Measurements from ENCODE around the gene BAZ2B. TPM values are rescaled to one million over a fixed set of nuclear protein-coding genes. Genes with fewer than 3 reads are reported as not detected.
"Not testable (repeated sequence)": the region's sequence is repeated elsewhere in the genome, so short reads cannot be mapped to it uniquely, and the experiment has no call there.

The BAZ2B gene
- polyA plus RNA-seq, 1 donor from 2014 or later = 150 TPM

- TF ChIP-seq SMC3 (conservative IDR thresholded peaks at IDR 0.05; ENCODE audit: poor library complexity) (no peak), CTCF (IDR thresholded peaks at IDR 0.05; ENCODE audit: poor library complexity, severe bottlenecking) (no peak), MXI1 (conservative IDR thresholded peaks at IDR 0.05; ENCODE audit: poor library complexity, severe bottlenecking) (no peak), REST (IDR thresholded peaks at IDR 0.05; ENCODE audit: borderline replicate concordance) (no peak), POLR2AphosphoS5 (IDR thresholded peaks at IDR 0.05) (no peak), EZH2 (IDR thresholded peaks at IDR 0.05; ENCODE audit: borderline replicate concordance, insufficient read depth, low read length, poor library complexity, severe bottlenecking) (no peak), EP300 (conservative IDR thresholded peaks at IDR 0.05; ENCODE audit: poor library complexity, severe bottlenecking) (no peak), RAD21 (conservative IDR thresholded peaks at IDR 0.05) (no peak), TAF1 (IDR thresholded peaks at IDR 0.05; ENCODE audit: low read depth) (no peak)
- H3K27me3 ChIP-seq (ENCODE audit: insufficient read depth, low read depth, low read length) = no peaks in the 10 kb centered on the region
- H3K4me2 ChIP-seq (ENCODE audit: low read length) = no peak overlapping the region
- no peak overlapping the region for H3K4me3 ChIP-seq (ENCODE audit: low read length)
- no peaks in the 10 kb centered on the region for H3K36me3 ChIP-seq (ENCODE audit: insufficient read depth, low read length)
- no peaks in the 10 kb centered on the region for H3K9me2 ChIP-seq (ENCODE audit: insufficient read depth, low read length)
- no peaks in the 10 kb centered on the region for H4K20me1 ChIP-seq (ENCODE audit: insufficient read depth)
- no peak overlapping the region for H3K9ac ChIP-seq (ENCODE audit: low read length)
- no peak overlapping the region for H3K27ac ChIP-seq (ENCODE audit: low read length)
- no peaks in the 10 kb centered on the region for H3K79me2 ChIP-seq (replicated peaks; ENCODE audit: insufficient read depth, low read length)
- H3F3A ChIP-seq (ENCODE audit: insufficient read depth, low read length, poor library complexity, severe bottlenecking) = no peaks in the 10 kb centered on the region
- no peaks in the 10 kb centered on the region for H3K9me3 ChIP-seq (ENCODE audit: low read length)
- no peak overlapping the region for H2AFZ ChIP-seq (ENCODE audit: low read depth, low read length)
These were observed 16.9 kb upstream of the BAZ2B start for GRCh38 chr2:159633219-159633618.

- not testable (repeated sequence) for H2AFZ ChIP-seq (ENCODE audit: low read depth, low read length)
These were observed 9.3 kb upstream of the BAZ2B start for GRCh38 chr2:159625628-159626027.

GRCh38 chr2:159623436-159623835 lies 7.1 kb upstream of the BAZ2B start:
- Histone ChIP-seq H2AFZ (ENCODE audit: low read depth, low read length) (no peak overlapping the region), H4K20me1 (ENCODE audit: insufficient read depth) (no peaks in the 10 kb centered on the region), H3K79me2 (replicated peaks; ENCODE audit: insufficient read depth, low read length) (peaks cover 8% of the 10 kb centered on the region), H3K4me2 (ENCODE audit: low read length) (no peak overlapping the region), H3F3A (ENCODE audit: insufficient read depth, low read length, poor library complexity, severe bottlenecking) (no peaks in the 10 kb centered on the region), H3K9me3 (ENCODE audit: low read length) (no peaks in the 10 kb centered on the region), H3K36me3 (ENCODE audit: insufficient read depth, low read length) (no peaks in the 10 kb centered on the region), H3K9me2 (ENCODE audit: insufficient read depth, low read length) (no peaks in the 10 kb centered on the region), H3K4me3 (ENCODE audit: low read length) (no peak overlapping the region), H3K27ac (ENCODE audit: low read length) (no peak overlapping the region), H3K9ac (ENCODE audit: low read length) (no peak overlapping the region), H3K27me3 (ENCODE audit: insufficient read depth, low read depth, low read length) (no peaks in the 10 kb centered on the region)
- TF ChIP-seq POLR2AphosphoS5 (IDR thresholded peaks at IDR 0.05) (no peak), REST (IDR thresholded peaks at IDR 0.05; ENCODE audit: borderline replicate concordance) (no peak), CTCF (IDR thresholded peaks at IDR 0.05; ENCODE audit: poor library complexity, severe bottlenecking) (no peak), EZH2 (IDR thresholded peaks at IDR 0.05; ENCODE audit: borderline replicate concordance, insufficient read depth, low read length, poor library complexity, severe bottlenecking) (no peak), RAD21 (conservative IDR thresholded peaks at IDR 0.05) (no peak), SMC3 (conservative IDR thresholded peaks at IDR 0.05; ENCODE audit: poor library complexity) (no peak), EP300 (conservative IDR thresholded peaks at IDR 0.05; ENCODE audit: poor library complexity, severe bottlenecking) (no peak), TAF1 (IDR thresholded peaks at IDR 0.05; ENCODE audit: low read depth) (no peak), MXI1 (conservative IDR thresholded peaks at IDR 0.05; ENCODE audit: poor library complexity, severe bottlenecking) (no peak)

More at GRCh38 chr2:159625628-159626027, 9.3 kb upstream of the BAZ2B start:
- not testable (repeated sequence) for H4K20me1 ChIP-seq (ENCODE audit: insufficient read depth); H3K4me3 ChIP-seq (ENCODE audit: low read length); H3K79me2 ChIP-seq (replicated peaks; ENCODE audit: insufficient read depth, low read length); H3K27ac ChIP-seq (ENCODE audit: low read length); H3K36me3 ChIP-seq (ENCODE audit: insufficient read depth, low read length); H3K27me3 ChIP-seq (ENCODE audit: insufficient read depth, low read depth, low read length); H3K9ac ChIP-seq (ENCODE audit: low read length); H3K9me3 ChIP-seq (ENCODE audit: low read length); H3K9me2 ChIP-seq (ENCODE audit: insufficient read depth, low read length); H3F3A ChIP-seq (ENCODE audit: insufficient read depth, low read length, poor library complexity, severe bottlenecking); H3K4me2 ChIP-seq (ENCODE audit: low read length)
